CD4-positive, CD25-positive, alpha-beta regulatory T cell (primary cell): ENCODE data around the gene SPATA31D1. TPM values are rescaled to one million over a fixed set of nuclear protein-coding genes. Genes with fewer than 3 reads are reported as not detected.

Source experiments
- ATAC-seq, 2 donors: fragments of 150-1000 bp; cut with Tn5 transposase; one replicate each; pipeline ENCODE4 v1.10.0; 2021; ENCODE audit warnings: low read depth in 2 of 2, moderate number of reproducible peaks in 2 of 2, moderate library complexity in 1 of 2
- DNase-seq, 3 donors: peaks; one replicate each; pipeline versions ENCODE4 v3.0.0 to v3.0.0-alpha.2; 2012 to 2022; ENCODE audit warnings: mixed read lengths in 1 of 3
- H3K27ac ChIP-seq: one replicate; pipeline ENCODE4 v1.7.0; 2013; ENCODE audit warnings: mild to moderate bottlenecking, low read length; ENCODE audit not compliant: insufficient read depth, poor library complexity, severe bottlenecking
- H3K27me3 ChIP-seq: one replicate; pipeline ENCODE4 v1.7.0; 2013; ENCODE audit warnings: low read length; ENCODE audit not compliant: control insufficient read depth, insufficient read depth
- H3K36me3 ChIP-seq: one replicate; pipeline ENCODE4 v1.7.0; 2013; ENCODE audit warnings: mild to moderate bottlenecking, low read length, moderate library complexity; ENCODE audit not compliant: control insufficient read depth, insufficient read depth
- H3K4me1 ChIP-seq: 2 replicates; pipeline ENCODE4 v1.7.0; 2013; ENCODE audit warnings: mild to moderate bottlenecking, low read length; ENCODE audit not compliant: insufficient read depth, control insufficient read depth, poor library complexity, severe bottlenecking
- H3K4me3 ChIP-seq: one replicate; pipeline ENCODE4 v1.7.0; 2013; ENCODE audit warnings: low read depth, mild to moderate bottlenecking, low read length, moderate library complexity
- H3K9me3 ChIP-seq, 2 experiments: 1 replicate in 1 of 2; 2 replicates in 1 of 2; pipeline ENCODE4 v1.7.0; 2013; ENCODE audit warnings: low read length in 2 of 2, mild to moderate bottlenecking in 1 of 2, moderate library complexity in 1 of 2; ENCODE audit not compliant: control insufficient read depth in 2 of 2
- H3K27ac Mint-ChIP-seq, 3 donors: one replicate each; pipeline ENCODE4 v1.8.0; 2020 to 2022; ENCODE audit warnings: mild to moderate bottlenecking in 3 of 3, mixed read lengths in 3 of 3, moderate library complexity in 2 of 3
- H3K27me3 Mint-ChIP-seq: one replicate; pipeline ENCODE4 v1.8.0; 2022; ENCODE audit warnings: mild to moderate bottlenecking, mixed read lengths
- H3K36me3 Mint-ChIP-seq: one replicate; pipeline ENCODE4 v1.8.0; 2020; ENCODE audit warnings: mixed read lengths
- H3K4me1 Mint-ChIP-seq, 4 donors: one replicate each; pipeline ENCODE4 v1.8.0; 2020 to 2022; ENCODE audit warnings: mixed read lengths in 4 of 4, mild to moderate bottlenecking in 1 of 4
- H3K4me3 Mint-ChIP-seq, 4 donors: one replicate each; pipeline ENCODE4 v1.8.0; 2020 to 2022; ENCODE audit warnings: mild to moderate bottlenecking in 4 of 4, mixed read lengths in 4 of 4, moderate library complexity in 3 of 4
- H3K9me3 Mint-ChIP-seq, 7 donors: one replicate each; pipeline ENCODE4 v1.8.0; 2020 to 2022; ENCODE audit warnings: mixed read lengths in 7 of 7, mild to moderate bottlenecking in 3 of 7, moderate library complexity in 2 of 7
- polyA plus RNA-seq, 4 donors: library from polyadenylated mRNA; unstranded; fragments of 300-500 nt; fragmentation: Illumina TruSeq; gene quantifications; one replicate each; pipeline ENCODE4 v1.2.3, GENCODE V29; 2021
- total RNA-seq: library from RNA; stranded (reverse); gene quantifications from one replicate; pipeline ENCODE4 v1.2.3, GENCODE V29; 2022

The SPATA31D1 gene
- total and polyA plus RNA-seq, 5 donors from 2014 or later = not detected

DNA sequence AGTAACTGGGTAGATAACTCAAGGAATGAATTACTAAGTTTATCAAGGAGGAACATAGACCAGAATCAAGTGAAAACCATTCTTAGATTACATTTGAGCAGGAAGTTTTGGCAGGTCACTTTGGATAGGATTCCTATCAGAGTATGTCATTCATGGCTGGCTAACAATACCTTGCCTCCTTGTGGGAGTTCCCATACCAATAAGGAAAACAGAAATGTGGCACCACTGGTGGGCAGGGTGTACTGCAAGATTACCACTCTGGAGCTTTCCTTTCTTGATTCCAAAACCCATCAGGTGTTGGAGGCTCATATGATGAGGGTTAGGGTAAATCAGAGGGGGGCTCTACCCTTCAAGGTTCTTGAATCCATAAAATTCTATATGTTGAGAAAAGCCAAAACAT lies 18.6 kb upstream of the SPATA31D1 start:
- Mint-ChIP-seq H3K27ac (no peak overlapping the region), H3K4me1 (no peaks in the 10 kb centered on the region), H3K4me3 (no peak overlapping the region), H3K27me3 (no peaks in the 10 kb centered on the region), H3K36me3 (no peaks in the 10 kb centered on the region), H3K9me3 (peaks cover 0 to 25% (median 6%) of the 10 kb centered on the region in 7 donors)
- Histone ChIP-seq H3K27ac (no peak overlapping the region), H3K4me3 (no peak overlapping the region), H3K9me3 (peaks cover 0 to 4% of the 10 kb centered on the region in 2 experiments), H3K27me3 (no peaks in the 10 kb centered on the region), H3K36me3 (no peaks in the 10 kb centered on the region), H3K4me1 (no peaks in the 10 kb centered on the region)
- DNase-seq (no peak), ATAC-seq (no peak)

DNA sequence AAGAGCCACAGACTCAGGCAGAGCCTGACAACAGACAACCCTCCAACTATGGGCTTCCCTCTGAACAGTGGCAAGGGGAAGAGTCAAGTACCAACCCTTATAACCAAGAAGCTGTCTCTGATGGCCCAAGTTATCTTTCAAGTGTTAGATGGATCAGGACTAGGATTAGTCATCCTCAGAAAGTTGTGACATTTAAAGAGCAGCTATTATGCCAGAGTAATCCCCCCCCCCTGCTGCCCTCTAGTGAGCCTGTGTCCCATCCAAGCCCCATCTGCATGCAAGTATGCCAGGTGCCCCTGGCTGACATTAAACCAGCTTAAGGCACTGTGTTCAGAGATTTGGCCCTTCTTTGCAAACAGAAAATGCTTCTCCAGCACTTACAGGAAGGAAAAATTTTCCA lies 16.8 kb upstream of the SPATA31D1 start:
- Mint-ChIP-seq H3K36me3 (no peaks in the 10 kb centered on the region), H3K27ac (no peak overlapping the region), H3K4me1 (no peaks in the 10 kb centered on the region), H3K9me3 (peaks cover 0 to 25% (median 10%) of the 10 kb centered on the region in 7 donors), H3K4me3 (no peak overlapping the region), H3K27me3 (no peaks in the 10 kb centered on the region)
- ATAC-seq (no peak), DNase-seq (no peak)
- H3K4me3 ChIP-seq = no peak overlapping the region
- H3K4me1 ChIP-seq = no peaks in the 10 kb centered on the region
- peaks cover 0 to 4% of the 10 kb centered on the region in 2 experiments for H3K9me3 ChIP-seq
- no peaks in the 10 kb centered on the region for H3K36me3 ChIP-seq
- no peak overlapping the region for H3K27ac ChIP-seq
- no peaks in the 10 kb centered on the region for H3K27me3 ChIP-seq

- Histone ChIP-seq H3K4me1 (no peaks in the 10 kb centered on the region), H3K27me3 (no peaks in the 10 kb centered on the region), H3K27ac (no peak overlapping the region), H3K4me3 (no peak overlapping the region), H3K9me3 (peaks cover 0 to 4% of the 10 kb centered on the region in 2 experiments), H3K36me3 (no peaks in the 10 kb centered on the region)
- H3K4me1 Mint-ChIP-seq = no peaks in the 10 kb centered on the region
- H3K4me3 Mint-ChIP-seq = no peak overlapping the region
- no peak overlapping the region for H3K27ac Mint-ChIP-seq
- H3K9me3 Mint-ChIP-seq = peaks cover 0 to 26% (median 5%) of the 10 kb centered on the region in 7 donors
- DNase-seq = no peak
- H3K36me3 Mint-ChIP-seq = no peaks in the 10 kb centered on the region
- no peaks in the 10 kb centered on the region for H3K27me3 Mint-ChIP-seq
- ATAC-seq = no peak
These were observed 13.8 kb upstream of the SPATA31D1 start for GRCh38 chr9:81974764-81975163.

GRCh38 chr9:81976351-81976750 lies 12.2 kb upstream of the SPATA31D1 start:
- H3K4me3 Mint-ChIP-seq = no peak overlapping the region
- H3K27me3 Mint-ChIP-seq = no peaks in the 10 kb centered on the region
- H3K27ac Mint-ChIP-seq = no peak overlapping the region
- no peak for ATAC-seq
- Histone ChIP-seq H3K27me3 (no peaks in the 10 kb centered on the region), H3K36me3 (no peaks in the 10 kb centered on the region), H3K9me3 (peaks cover 0 to 4% of the 10 kb centered on the region in 2 experiments), H3K4me3 (no peak overlapping the region), H3K4me1 (no peaks in the 10 kb centered on the region), H3K27ac (no peak overlapping the region)
- DNase-seq = no peak
- H3K9me3 Mint-ChIP-seq = peaks cover 4 to 19% (median 6%) of the 10 kb centered on the region in 7 donors
- no peaks in the 10 kb centered on the region for H3K4me1 Mint-ChIP-seq
- no peaks in the 10 kb centered on the region for H3K36me3 Mint-ChIP-seq

- Mint-ChIP-seq H3K4me3 (no peak overlapping the region), H3K9me3 (peaks cover 4 to 17% (median 6%) of the 10 kb centered on the region in 7 donors), H3K36me3 (no peaks in the 10 kb centered on the region), H3K4me1 (no peaks in the 10 kb centered on the region), H3K27ac (no peak overlapping the region), H3K27me3 (no peaks in the 10 kb centered on the region)
- ATAC-seq = no peak
- no peak for DNase-seq
- no peaks in the 10 kb centered on the region for H3K4me1 ChIP-seq
- H3K27me3 ChIP-seq = no peaks in the 10 kb centered on the region
- H3K36me3 ChIP-seq = no peaks in the 10 kb centered on the region
- H3K4me3 ChIP-seq = no peak overlapping the region
- no peak overlapping the region for H3K27ac ChIP-seq
- H3K9me3 ChIP-seq = peaks cover 0 to 2% of the 10 kb centered on the region in 2 experiments
These were observed 9.4 kb upstream of the SPATA31D1 start for GRCh38 chr9:81979196-81979595.

- DNase-seq = no peak
- Mint-ChIP-seq H3K9me3 (peaks cover 2 to 13% (median 4%) of the 10 kb centered on the region in 7 donors), H3K27me3 (no peaks in the 10 kb centered on the region), H3K4me1 (no peaks in the 10 kb centered on the region), H3K36me3 (no peaks in the 10 kb centered on the region), H3K27ac (no peak overlapping the region), H3K4me3 (no peak overlapping the region)
- Histone ChIP-seq H3K4me3 (no peak overlapping the region), H3K27me3 (no peaks in the 10 kb centered on the region), H3K9me3 (no peaks in the 10 kb centered on the region), H3K27ac (no peak overlapping the region), H3K36me3 (no peaks in the 10 kb centered on the region), H3K4me1 (no peaks in the 10 kb centered on the region)
- no peak for ATAC-seq
These were observed 8.0 kb upstream of the SPATA31D1 start for GRCh38 chr9:81980568-81980967.

GRCh38 chr9:81981883-81982282 lies 6.7 kb upstream of the SPATA31D1 start:
- no peak for DNase-seq
- H3K27ac ChIP-seq = no peak overlapping the region
- no peak overlapping the region for H3K4me3 ChIP-seq
- H3K36me3 ChIP-seq = no peaks in the 10 kb centered on the region
- no peaks in the 10 kb centered on the region for H3K27me3 Mint-ChIP-seq
- peaks cover 0 to 1% of the 10 kb centered on the region in 2 experiments for H3K9me3 ChIP-seq
- ATAC-seq = no peak
- H3K4me1 Mint-ChIP-seq = no peaks in the 10 kb centered on the region
- no peak overlapping the region for H3K27ac Mint-ChIP-seq
- no peak overlapping the region for H3K4me3 Mint-ChIP-seq
- H3K36me3 Mint-ChIP-seq = no peaks in the 10 kb centered on the region
- no peaks in the 10 kb centered on the region for H3K4me1 ChIP-seq
- H3K27me3 ChIP-seq = no peaks in the 10 kb centered on the region
- peaks cover 0 to 13% (median 4%) of the 10 kb centered on the region in 7 donors for H3K9me3 Mint-ChIP-seq

- no peaks in the 10 kb centered on the region for H3K36me3 ChIP-seq
- no peaks in the 10 kb centered on the region for H3K4me1 ChIP-seq
- no peaks in the 10 kb centered on the region for H3K36me3 Mint-ChIP-seq
- H3K9me3 ChIP-seq = peaks cover 0 to 1% of the 10 kb centered on the region in 2 experiments
- peaks cover 0 to 13% (median 4%) of the 10 kb centered on the region in 7 donors for H3K9me3 Mint-ChIP-seq
- H3K27me3 ChIP-seq = no peaks in the 10 kb centered on the region
- no peak for DNase-seq
- no peak overlapping the region for H3K4me3 ChIP-seq
- no peak overlapping the region for H3K27ac Mint-ChIP-seq
- no peak overlapping the region for H3K4me3 Mint-ChIP-seq
- ATAC-seq = no peak
- H3K4me1 Mint-ChIP-seq = no peaks in the 10 kb centered on the region
- H3K27ac ChIP-seq = no peak overlapping the region
- H3K27me3 Mint-ChIP-seq = no peaks in the 10 kb centered on the region
These were observed 3.6 kb upstream of the SPATA31D1 start for GRCh38 chr9:81984928-81985327.
